Neuron (in vitro differentiated cells): ENCODE data around the gene NHEJ1.

Source experiments
- H2AFZ ChIP-seq: one replicate; pipeline ENCODE4 v1.6.1; 2013; ENCODE audit warnings: low read depth, mild to moderate bottlenecking, inconsistent platforms, low read length, moderate library complexity
- H3K27me3 ChIP-seq: one replicate; pipeline ENCODE4 v1.6.1; 2013; ENCODE audit warnings: low read length; ENCODE audit not compliant: insufficient read depth
- H3K36me3 ChIP-seq: one replicate; pipeline ENCODE4 v1.6.1; 2013; ENCODE audit warnings: low read length; ENCODE audit not compliant: insufficient read depth
- H3K4me1 ChIP-seq: one replicate; pipeline ENCODE4 v1.6.1; 2013; ENCODE audit warnings: low read length; ENCODE audit not compliant: insufficient read depth
- H3K4me3 ChIP-seq: 2 replicates; pipeline ENCODE4 v1.5.1; 2013; ENCODE audit warnings: mild to moderate bottlenecking, low read length, moderate library complexity
- H3K9me3 ChIP-seq: one replicate; pipeline ENCODE4 v1.6.1; 2013; ENCODE audit warnings: low read length

NHEJ1 gene

GRCh38 chr2:219078126-219078525, 82.5 kb downstream of the NHEJ1 start:
- H3K4me1 ChIP-seq: no peaks in the 10 kb centered on the region
- H2AFZ ChIP-seq: no peak overlapping the region
- H3K4me3 ChIP-seq: no peak overlapping the region
- no peaks in the 10 kb centered on the region for H3K9me3 ChIP-seq
- peaks cover 16% of the 10 kb centered on the region for H3K36me3 ChIP-seq
- H3K27me3 ChIP-seq: no peaks in the 10 kb centered on the region

- no peaks in the 10 kb centered on the region for H3K27me3 ChIP-seq
- no peak overlapping the region for H3K4me3 ChIP-seq
- H3K9me3 ChIP-seq: no peaks in the 10 kb centered on the region
- H3K36me3 ChIP-seq: peaks cover 16% of the 10 kb centered on the region
- H3K4me1 ChIP-seq: no peaks in the 10 kb centered on the region
- no peak overlapping the region for H2AFZ ChIP-seq
Measured at GRCh38 chr2:219076253-219076652, 84.4 kb downstream of the NHEJ1 start.

- H3K4me3 ChIP-seq: no peak overlapping the region
- H3K9me3 ChIP-seq: no peaks in the 10 kb centered on the region
- H3K4me1 ChIP-seq: no peaks in the 10 kb centered on the region
- peaks cover 16% of the 10 kb centered on the region for H3K36me3 ChIP-seq
- H2AFZ ChIP-seq: no peak overlapping the region
- no peaks in the 10 kb centered on the region for H3K27me3 ChIP-seq
Measured at GRCh38 chr2:219073413-219074129, 87.0 kb downstream of the NHEJ1 start.

GRCh38 chr2:219072741-219073250, 87.8 kb downstream of the NHEJ1 start:
- no peak overlapping the region for H2AFZ ChIP-seq
- no peaks in the 10 kb centered on the region for H3K9me3 ChIP-seq
- no peaks in the 10 kb centered on the region for H3K27me3 ChIP-seq
- H3K4me3 ChIP-seq: no peak overlapping the region
- H3K36me3 ChIP-seq: peaks cover 16% of the 10 kb centered on the region
- H3K4me1 ChIP-seq: no peaks in the 10 kb centered on the region

- H2AFZ ChIP-seq: no peak overlapping the region
Measured at GRCh38 chr2:219071131-219071816, 89.3 kb downstream of the NHEJ1 start.

GRCh38 chr2:219065484-219065883, 95.1 kb downstream of the NHEJ1 start:
- Histone ChIP-seq H2AFZ (no peak overlapping the region), H3K9me3 (no peaks in the 10 kb centered on the region), H3K4me3 (no peak overlapping the region), H3K4me1 (no peaks in the 10 kb centered on the region), H3K36me3 (no peaks in the 10 kb centered on the region), H3K27me3 (peaks cover 34% of the 10 kb centered on the region)

More at GRCh38 chr2:219071131-219071816, 89.3 kb downstream of the NHEJ1 start:
- Histone ChIP-seq H3K27me3 (no peaks in the 10 kb centered on the region), H3K4me3 (no peak overlapping the region), H3K36me3 (peaks cover 7% of the 10 kb centered on the region), H3K9me3 (no peaks in the 10 kb centered on the region), H3K4me1 (no peaks in the 10 kb centered on the region)

GRCh38 chr2:219062081-219062480, 98.5 kb downstream of the NHEJ1 start:
- H3K4me3 ChIP-seq: no peak overlapping the region
- H3K9me3 ChIP-seq: no peaks in the 10 kb centered on the region
- peaks cover 65% of the 10 kb centered on the region for H3K27me3 ChIP-seq
- H2AFZ ChIP-seq: no peak overlapping the region
- H3K4me1 ChIP-seq: peaks cover 8% of the 10 kb centered on the region
- H3K36me3 ChIP-seq: no peaks in the 10 kb centered on the region

GRCh38 chr2:219060821-219061791, 99.5 kb downstream of the NHEJ1 start, which contains the start of gene IHH:
TSS of gene IHH (minus strand) at chr2:219060921. CDS start at chr2:219060467, 454 bp downstream.
- Histone ChIP-seq H3K36me3 (no peaks in the 10 kb centered on the region), H3K9me3 (no peaks in the 10 kb centered on the region), H2AFZ (no peak within 1 kb of the TSS), H3K4me3 (no peak within 1 kb of the TSS), H3K4me1 (peaks cover 8% of the 10 kb centered on the region), H3K27me3 (peaks cover 75% of the 10 kb centered on the region)

- no peak overlapping the region for H2AFZ ChIP-seq
- no peaks in the 10 kb centered on the region for H3K36me3 ChIP-seq
- H3K4me3 ChIP-seq: no peak overlapping the region
- H3K27me3 ChIP-seq: peaks cover 86% of the 10 kb centered on the region
- no peaks in the 10 kb centered on the region for H3K9me3 ChIP-seq
- H3K4me1 ChIP-seq: peaks cover 8% of the 10 kb centered on the region
Measured at GRCh38 chr2:219059725-219060682, 100.6 kb downstream of the NHEJ1 start.

- Histone ChIP-seq H3K4me1 (peaks cover 8% of the 10 kb centered on the region), H3K4me3 (no peak overlapping the region), H3K36me3 (no peaks in the 10 kb centered on the region), H3K9me3 (no peaks in the 10 kb centered on the region), H3K27me3 (peaks cover 92% of the 10 kb centered on the region), H2AFZ (no peak overlapping the region)
Measured at GRCh38 chr2:219059375-219059724, 101.3 kb downstream of the NHEJ1 start.

GRCh38 chr2:219058541-219059374, 101.9 kb downstream of the NHEJ1 start:
- no peak overlapping the region for H2AFZ ChIP-seq
- no peaks in the 10 kb centered on the region for H3K9me3 ChIP-seq
- peaks cover 93% of the 10 kb centered on the region for H3K27me3 ChIP-seq
- no peaks in the 10 kb centered on the region for H3K36me3 ChIP-seq
- H3K4me3 ChIP-seq: no peak overlapping the region
- peaks cover 8% of the 10 kb centered on the region for H3K4me1 ChIP-seq
